ENCODE results near the gene TBC1D1.

DNA sequence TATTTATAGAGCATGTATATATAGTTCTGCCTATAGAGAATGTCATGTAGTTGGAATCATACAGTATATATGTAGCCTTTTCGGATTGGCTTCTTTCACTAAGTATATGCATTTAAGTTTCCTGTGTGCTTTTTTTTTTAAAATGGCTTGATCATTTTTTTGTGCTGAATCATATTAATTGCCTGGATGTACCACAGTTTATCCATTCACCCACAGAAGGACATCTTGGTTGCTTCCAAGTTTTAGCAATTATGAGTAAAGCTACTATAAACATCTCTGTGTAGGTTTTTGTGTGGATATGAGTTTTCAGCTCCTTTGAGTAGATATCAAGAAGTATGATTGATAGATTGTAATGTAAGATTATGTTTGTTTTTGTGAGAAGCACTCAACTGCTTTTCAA is 93.1 kb downstream of the TBC1D1 start:
- TF ChIP-seq CSDC2 (CRISPR knock-in tag; IDR thresholded peaks at IDR 0.05): no peak
- TF ChIP-seq ARNTL (CRISPR knock-in tag; IDR thresholded peaks at IDR 0.05; ENCODE audit: borderline replicate concordance, low read depth): no peak
- no peak for TF ChIP-seq ZFP30 (CRISPR knock-in tag; IDR thresholded peaks at IDR 0.05)
- no peak for TF ChIP-seq BACH2 (CRISPR knock-in tag; IDR thresholded peaks at IDR 0.05; ENCODE audit: borderline replicate concordance)
